Ovary (tissue), 9 donors: ENCODE data around the gene PRPSAP1. TPM values are rescaled to one million over a fixed set of nuclear protein-coding genes. Genes with fewer than 3 reads are reported as not detected.

Experiments used
- DNase-seq, 5 donors: peaks; one replicate each; pipeline ENCODE4 v3.0.0-alpha.2; 2019 to 2020
- H3K27ac ChIP-seq, 2 donors: fragments of 200-600 bp; one replicate each; pipeline versions ENCODE4 v1.5.1 to v1.8.0; 2019 to 2022
- H3K27me3 ChIP-seq: fragments of 200-600 bp; one replicate; pipeline ENCODE4 v1.8.0; 2022
- H3K36me3 ChIP-seq: fragments of 200-600 bp; sonication (generic); one replicate; pipeline ENCODE4 v1.5.1; 2019
- H3K4me1 ChIP-seq: one replicate; pipeline ENCODE4 v1.8.1; 2013; ENCODE audit warnings: mild to moderate bottlenecking, moderate library complexity; ENCODE audit not compliant: insufficient read depth
- H3K4me3 ChIP-seq: fragments of 200-600 bp; sonication (generic); one replicate; pipeline ENCODE4 v1.5.1; 2017
- H3K9me3 ChIP-seq, 2 donors: fragments of 200-600 bp in 1 of 2; sonication (generic) in 1 of 2; one replicate each; pipeline versions ENCODE4 v1.5.1 to v1.8.1; 2013 to 2019; ENCODE audit warnings: mild to moderate bottlenecking in 1 of 2, moderate library complexity in 1 of 2
- CTCF ChIP-seq, 3 donors: fragments of 450-650 bp in 2 of 3; fragments of 200-600 bp in 1 of 3; IDR thresholded peaks; one replicate each; pipeline versions ENCODE4 v1.5.1 to v1.8.0; 2016 to 2022; ENCODE audit warnings: antibody characterized with exemption in 3 of 3, mild to moderate bottlenecking in 1 of 3
- EP300 ChIP-seq: sonication (generic); formaldehyde crosslinking; IDR thresholded peaks from one replicate; pipeline ENCODE4 v1.6.1; 2017; ENCODE audit warnings: antibody characterized with exemption
- POLR2A ChIP-seq: fragments of 450-650 bp; IDR thresholded peaks from one replicate; pipeline ENCODE4 v1.6.1; 2017; ENCODE audit warnings: antibody characterized with exemption, mild to moderate bottlenecking, moderate library complexity
- WGBS, 3 donors: extraction: QIAGEN DNeasy Blood & Tissue Kit in 1 of 3; methylation state at CpG; one replicate each; pipeline versions ENCODE4 v1.1.5 to v1.1.7; 2013 to 2017; 5-methylcytosine and 5-hydroxymethylcytosine counted together
- intact Hi-C, 4 donors: fragments of 100-400 bp; cut with DNase I; formaldehyde crosslinking; loops; one replicate each; pipeline versions ENCODE4 v1.11.0 to v1.15.1; 2022 to 2023
- polyA plus RNA-seq, 2 donors: library from polyadenylated mRNA; stranded (reverse); fragments of 200-250 nt in 1 of 2; fragments of 350-450 nt in 1 of 2; fragmentation: Illumina TruSeq in 1 of 2; extraction: RNeasy Lipid Tissue Mini Kit (QIAGEN cat#74804) in 1 of 2; gene quantifications; one replicate each; pipeline ENCODE4 v1.2.3, GENCODE V29; 2013 to 2014
- total RNA-seq, 7 donors: library from RNA; depleted of rRNA in 2 of 7; stranded (reverse); fragments of >200 nt in 2 of 7; fragmentation: NEBNext Ultra II Directional in 3 of 7; extraction: Animal tissue kit (Norgen Biotek cat#: 25700) in 3 of 7; gene quantifications; one replicate each; pipeline versions ENCODE4 v1.1.0 to v1.2.4, GENCODE V29; 2016 to 2023
- donor health status: DM: no; HTN: no; CAD: no; lungs with moderate emphysema.
- donor health status: DM: no; HTN: no; CAD: no.
- donor health status: Bipolar disorder and iron deficiency.
- donor health status: DM: yes; HTN: yes; CAD: no.
- donor health status: DM: no; HTN: no; CAD: no.
- donor health status: DM: yes; HTN: yes; CAD: no.

The PRPSAP1 gene
- total and polyA plus RNA-seq, 9 donors, result 26.1 to 57.9 (median 44.5) TPM

- 91 to 93% (median 93%) methylated on average over 6 of the region's 6 CpGs for WGBS, 3 donors
- H3K27me3 ChIP-seq, result no peaks in the 10 kb centered on the region
- H3K27ac ChIP-seq, result no peak overlapping the region
- H3K9me3 ChIP-seq, result no peaks in the 10 kb centered on the region
- intact Hi-C loops, result no loop called here
- DNase-seq, result no peak
- TF ChIP-seq CTCF (IDR thresholded peaks at IDR 0.05) (no peak), POLR2A (no peak), EP300 (no peak)
- H3K4me1 ChIP-seq, result no peaks in the 10 kb centered on the region
- H3K36me3 ChIP-seq, result peaks cover 2% of the 10 kb centered on the region
- no peak overlapping the region for H3K4me3 ChIP-seq
Observed at GRCh38 chr17:76327696-76328095, 26.0 kb downstream of the PRPSAP1 start.

- TF ChIP-seq CTCF (IDR thresholded peaks at IDR 0.05) (no peak), POLR2A (no peak), EP300 (no peak)
- WGBS, 3 donors, result 64 to 73% (median 64%) methylated on average over 1 of the region's 1 CpG
- Histone ChIP-seq H3K9me3 (no peaks in the 10 kb centered on the region), H3K27ac (no peak overlapping the region), H3K4me3 (no peak overlapping the region), H3K36me3 (peaks cover 2% of the 10 kb centered on the region), H3K4me1 (no peaks in the 10 kb centered on the region), H3K27me3 (no peaks in the 10 kb centered on the region)
- intact Hi-C loops, result no loop called here
- no peak for DNase-seq
Observed at GRCh38 chr17:76326306-76326705, 27.4 kb downstream of the PRPSAP1 start.

- intact Hi-C loops, result no loop called here
- TF ChIP-seq CTCF (IDR thresholded peaks at IDR 0.05) (no peak), EP300 (no peak), POLR2A (no peak)
- no peaks in the 10 kb centered on the region for H3K27me3 ChIP-seq
- WGBS, 3 donors, result 77 to 82% (median 81%) methylated on average over 3 of the region's 3 CpGs
- H3K4me3 ChIP-seq, result no peak overlapping the region
- H3K27ac ChIP-seq, result no peak overlapping the region
- H3K9me3 ChIP-seq, result no peaks in the 10 kb centered on the region
- no peak for DNase-seq
- no peaks in the 10 kb centered on the region for H3K36me3 ChIP-seq
- no peaks in the 10 kb centered on the region for H3K4me1 ChIP-seq
Observed at GRCh38 chr17:76318586-76318985, 35.1 kb downstream of the PRPSAP1 start.

GRCh38 chr17:76317535-76317934, 36.2 kb downstream of the PRPSAP1 start:
- no peaks in the 10 kb centered on the region for H3K36me3 ChIP-seq

More at GRCh38 chr17:76317535-76317934, 36.2 kb downstream of the PRPSAP1 start:
- intact Hi-C loops, result no loop called here
- no peak overlapping the region for H3K27ac ChIP-seq
- DNase-seq, result no peak
- no peaks in the 10 kb centered on the region for H3K27me3 ChIP-seq
- no peaks in the 10 kb centered on the region for H3K4me1 ChIP-seq
- no peak for TF ChIP-seq CTCF (IDR thresholded peaks at IDR 0.05)
- TF ChIP-seq EP300, result no peak
- TF ChIP-seq POLR2A, result no peak
- H3K4me3 ChIP-seq, result no peak overlapping the region
- no peaks in the 10 kb centered on the region for H3K9me3 ChIP-seq
- 83 to 89% (median 88%) methylated on average over 2 of the region's 2 CpGs for WGBS, 3 donors
